VCaP (cell line): ENCODE measurements around the gene PHLDB2.

Source experiments
- H3K27ac ChIP-seq: fragments of 450-650 bp; 2 replicates; pipeline ENCODE4 v1.5.1; 2017
- TF ChIP-seq, protein P1 (sequence below): fragments of 450-650 bp; conservative IDR thresholded peaks from 2 replicates; pipeline ENCODE4 v1.5.1; 2017; ENCODE audit warnings: mild to moderate bottlenecking, moderate library complexity

Gene PHLDB2

DNA sequence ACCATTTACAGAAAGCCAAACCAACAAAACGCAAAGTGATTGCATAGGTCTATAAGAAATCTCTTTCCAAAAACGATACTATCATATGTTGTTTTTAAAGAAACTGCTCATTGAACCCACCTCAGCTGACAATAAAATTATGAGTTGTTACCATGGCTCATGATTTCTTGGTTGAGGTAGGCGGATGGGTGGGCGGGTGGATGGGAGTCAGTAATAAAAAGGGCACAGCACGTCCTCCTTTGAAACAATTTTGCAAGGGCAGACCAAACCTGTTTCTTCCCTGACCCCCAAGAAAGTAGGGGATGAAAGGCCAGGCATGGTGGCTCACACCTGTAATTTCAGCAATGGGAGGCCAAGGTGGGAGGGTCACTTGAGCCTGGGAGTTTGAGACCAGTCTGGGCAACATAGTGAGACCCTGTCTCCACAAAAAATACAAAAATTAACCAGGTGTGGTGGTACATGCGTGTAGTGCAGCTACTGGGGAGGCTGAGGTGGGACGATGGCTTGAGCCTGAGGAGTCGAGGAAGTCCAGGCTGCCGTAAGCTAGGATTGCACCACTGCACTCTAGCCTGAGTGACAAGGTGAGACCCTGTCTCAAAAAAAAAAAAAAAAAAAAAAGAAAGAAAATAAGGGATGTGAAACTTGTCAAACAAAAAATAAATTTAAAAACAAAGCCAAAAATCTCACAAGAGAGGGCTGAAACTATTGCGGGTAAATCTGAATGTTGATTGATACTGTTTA lies 121.8 kb downstream of the PHLDB2 start:
- TF ChIP-seq, protein P1, sequence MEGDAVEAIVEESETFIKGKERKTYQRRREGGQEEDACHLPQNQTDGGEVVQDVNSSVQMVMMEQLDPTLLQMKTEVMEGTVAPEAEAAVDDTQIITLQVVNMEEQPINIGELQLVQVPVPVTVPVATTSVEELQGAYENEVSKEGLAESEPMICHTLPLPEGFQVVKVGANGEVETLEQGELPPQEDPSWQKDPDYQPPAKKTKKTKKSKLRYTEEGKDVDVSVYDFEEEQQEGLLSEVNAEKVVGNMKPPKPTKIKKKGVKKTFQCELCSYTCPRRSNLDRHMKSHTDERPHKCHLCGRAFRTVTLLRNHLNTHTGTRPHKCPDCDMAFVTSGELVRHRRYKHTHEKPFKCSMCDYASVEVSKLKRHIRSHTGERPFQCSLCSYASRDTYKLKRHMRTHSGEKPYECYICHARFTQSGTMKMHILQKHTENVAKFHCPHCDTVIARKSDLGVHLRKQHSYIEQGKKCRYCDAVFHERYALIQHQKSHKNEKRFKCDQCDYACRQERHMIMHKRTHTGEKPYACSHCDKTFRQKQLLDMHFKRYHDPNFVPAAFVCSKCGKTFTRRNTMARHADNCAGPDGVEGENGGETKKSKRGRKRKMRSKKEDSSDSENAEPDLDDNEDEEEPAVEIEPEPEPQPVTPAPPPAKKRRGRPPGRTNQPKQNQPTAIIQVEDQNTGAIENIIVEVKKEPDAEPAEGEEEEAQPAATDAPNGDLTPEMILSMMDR, result no peak
- no peak overlapping the region; the same call in 1 of the 2 replicates for H3K27ac ChIP-seq

DNA sequence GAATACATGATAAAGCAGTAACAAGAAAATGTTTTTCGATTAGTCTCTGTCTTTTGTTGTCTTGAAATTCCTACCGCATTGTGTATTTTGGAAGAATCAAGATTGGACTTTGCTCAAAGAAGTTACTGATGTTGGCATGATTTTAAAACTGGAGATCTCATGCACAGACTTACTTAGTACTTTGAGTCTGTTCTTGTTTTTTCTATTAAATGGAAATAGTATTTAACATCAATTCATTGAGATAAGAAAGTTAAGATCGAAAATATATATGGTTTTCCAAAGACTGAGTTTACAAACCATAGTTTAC lies 122.3 kb downstream of the PHLDB2 start:
- TF ChIP-seq, protein P1, result no peak
- no peak overlapping the region; the same call in 1 of the 2 replicates for H3K27ac ChIP-seq

DNA sequence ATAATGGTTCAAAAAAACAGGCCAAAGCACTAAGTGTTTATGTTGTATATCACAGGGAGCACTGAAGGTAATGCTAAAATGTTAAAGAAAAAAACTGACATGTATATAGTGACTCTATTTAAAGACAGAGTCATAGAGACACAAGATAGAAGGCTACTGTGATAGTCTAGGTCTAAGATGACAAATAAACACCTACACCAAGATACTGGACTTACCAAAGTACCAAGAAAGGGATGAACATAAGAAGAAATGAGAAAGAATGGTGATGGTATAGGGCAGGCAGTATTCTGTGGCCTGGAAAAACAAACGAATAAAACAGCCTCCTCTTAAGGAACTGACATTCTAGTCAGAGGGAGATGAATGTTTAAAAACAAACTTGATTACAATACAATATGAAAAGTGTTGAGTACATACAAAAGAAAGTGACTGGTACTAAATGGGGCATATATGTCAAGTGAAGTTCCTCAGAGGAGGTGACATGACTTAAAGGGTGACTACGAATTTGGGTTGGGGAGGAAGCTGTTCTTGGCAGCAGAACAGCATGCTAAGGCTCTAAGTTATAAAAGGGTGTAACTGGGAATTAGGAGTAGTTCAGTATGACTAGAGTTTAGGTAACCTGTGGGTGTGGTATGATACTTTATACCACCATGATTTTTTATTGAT lies 125.7 kb downstream of the PHLDB2 start:
- TF ChIP-seq, protein P1, result no peak
- H3K27ac ChIP-seq, result no peak overlapping the region

DNA sequence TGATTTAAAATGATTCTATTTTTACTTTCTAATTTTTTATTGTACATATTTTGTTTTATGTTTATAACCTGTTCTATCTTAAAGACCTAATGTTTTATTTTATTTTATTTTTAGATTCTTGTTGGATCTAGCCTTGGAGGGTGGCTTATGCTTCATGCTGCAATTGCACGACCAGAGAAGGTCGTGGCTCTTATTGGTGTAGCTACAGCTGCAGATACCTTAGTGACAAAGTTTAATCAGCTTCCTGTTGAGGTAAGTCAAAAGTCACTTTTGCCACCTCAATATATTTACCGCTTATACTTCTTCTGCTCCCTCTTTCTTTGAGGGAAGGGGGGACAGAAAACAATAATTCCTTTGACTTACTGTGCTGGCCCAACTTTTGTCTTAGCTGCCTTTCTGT lies 127.7 kb downstream of the PHLDB2 start:
- TF ChIP-seq, protein P1, result no peak

DNA sequence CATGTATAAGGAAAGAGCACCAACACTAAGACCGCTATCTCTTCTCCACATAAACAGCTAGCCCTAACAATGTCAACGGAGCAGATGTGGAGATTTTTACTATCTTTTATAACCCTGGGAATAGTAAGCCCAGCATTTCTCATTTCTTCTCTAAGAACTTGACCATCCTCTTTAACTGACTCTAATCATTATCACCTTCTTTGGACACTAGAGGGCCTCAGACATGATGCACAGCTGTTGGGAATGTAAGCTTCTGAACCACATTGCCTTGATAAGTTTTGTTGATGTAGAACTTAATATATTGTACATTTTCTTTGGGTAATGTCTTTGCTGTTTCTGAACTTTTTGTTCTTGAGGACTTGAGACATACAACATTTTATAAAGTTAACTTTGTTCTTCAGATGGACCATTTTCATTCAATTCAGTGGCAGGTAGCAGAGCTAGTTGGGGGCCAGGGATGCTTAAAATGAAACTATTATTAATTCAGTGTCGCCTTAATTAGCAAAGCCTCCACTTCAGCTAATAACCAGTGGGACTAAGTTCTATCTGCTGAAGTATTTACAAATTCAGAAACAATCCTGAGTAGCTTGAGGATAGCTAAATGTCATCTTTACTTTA lies 130.1 kb downstream of the PHLDB2 start:
- TF ChIP-seq, protein P1, result peak; percentile 87
- no peak overlapping the region for H3K27ac ChIP-seq

More for the DNA sequence above, 127.7 kb downstream of the PHLDB2 start:
- H3K27ac ChIP-seq, result no peak overlapping the region

DNA sequence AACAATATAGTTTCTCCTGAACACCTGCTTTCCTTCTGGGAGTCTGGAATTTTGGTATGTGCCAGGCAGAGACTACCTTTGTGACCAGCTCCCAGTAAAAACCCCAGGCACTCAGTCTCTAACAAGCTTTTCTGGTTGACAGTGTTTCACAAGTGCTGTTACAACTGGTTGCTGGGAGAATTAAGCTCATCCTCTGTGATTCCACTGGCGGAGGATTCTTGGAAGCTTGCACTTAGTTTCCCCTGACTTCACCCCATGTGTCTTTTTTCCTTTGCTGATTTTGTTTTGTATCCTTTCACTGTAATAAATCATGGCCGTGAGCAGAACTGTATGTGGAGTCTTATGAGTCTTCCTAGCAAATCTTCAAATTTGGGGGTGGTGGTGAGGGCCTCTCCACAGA lies 134.0 kb downstream of the PHLDB2 start:
- H3K27ac ChIP-seq, result no peak overlapping the region
- TF ChIP-seq, protein P1, result no peak
